ENCODE results near the gene KIF25.

The KIF25 gene

DNA sequence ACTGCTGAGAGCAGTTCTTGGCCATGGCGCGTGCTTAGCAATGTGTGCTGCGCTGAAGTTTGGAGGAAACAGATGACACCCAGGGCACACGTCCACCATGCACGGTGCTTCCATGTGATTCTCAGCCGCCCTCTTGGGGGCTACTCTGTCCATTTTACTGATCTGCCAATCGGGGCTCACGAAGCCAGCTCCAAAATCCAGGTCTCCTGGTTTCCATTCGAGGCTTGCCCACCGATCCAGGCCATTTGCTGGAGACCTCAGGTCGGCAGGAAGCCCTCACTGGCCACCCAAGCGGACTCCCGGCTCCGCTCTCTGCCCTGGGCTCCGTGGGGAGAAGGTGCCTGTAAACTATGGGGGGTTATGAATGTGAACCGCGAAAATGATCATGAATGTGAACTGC lies 93.2 kb downstream of the KIF25 start:
- no peak for DNase-seq (ENCODE audit: low read depth in 2 of 2)
- no peak overlapping the region for H3K4me3 ChIP-seq (replicated peaks in 1 of 2; ENCODE audit: low read depth in 2 of 2, low read length in 2 of 2)
- no peak for TF ChIP-seq CTCF (IDR thresholded peaks at IDR 0.05; ENCODE audit: low read depth, low read length)

- DNase-seq (ENCODE audit: low read depth in 2 of 2): no peak
- TF ChIP-seq CTCF (IDR thresholded peaks at IDR 0.05; ENCODE audit: low read depth, low read length): no peak
- H3K4me3 ChIP-seq (replicated peaks in 1 of 2; ENCODE audit: low read depth in 2 of 2, low read length in 2 of 2): no peak overlapping the region
These were observed 94.2 kb downstream of the KIF25 start for GRCh38 chr6:168091381-168092264.

- H3K4me3 ChIP-seq (replicated peaks in 1 of 2; ENCODE audit: low read depth in 2 of 2, low read length in 2 of 2): no peak overlapping the region
- TF ChIP-seq CTCF (IDR thresholded peaks at IDR 0.05; ENCODE audit: low read depth, low read length): no peak
- no peak for DNase-seq (ENCODE audit: low read depth in 2 of 2)
These were observed 95.1 kb downstream of the KIF25 start for GRCh38 chr6:168092541-168092940.

- no peak overlapping the region for H3K4me3 ChIP-seq (replicated peaks in 1 of 2; ENCODE audit: low read depth in 2 of 2, low read length in 2 of 2)
- no peak for TF ChIP-seq CTCF (IDR thresholded peaks at IDR 0.05; ENCODE audit: low read depth, low read length)
- no peak for DNase-seq (ENCODE audit: low read depth in 2 of 2)
These were observed 95.6 kb downstream of the KIF25 start for GRCh38 chr6:168093071-168093505.

- DNase-seq (ENCODE audit: low read depth in 2 of 2): no peak
- no peak overlapping the region for H3K4me3 ChIP-seq (replicated peaks in 1 of 2; ENCODE audit: low read depth in 2 of 2, low read length in 2 of 2)
- TF ChIP-seq CTCF (IDR thresholded peaks at IDR 0.05; ENCODE audit: low read depth, low read length): no peak
These were observed 96.2 kb downstream of the KIF25 start for GRCh38 chr6:168093634-168094033.

Data from cardiac fibroblast (primary cell).